ENCODE data around the gene ERN2.

- TF ChIP-seq CTCF (IDR thresholded peaks at IDR 0.05; ENCODE audit: insufficient read depth, low read depth, low read length) (no peak), EZH2 (IDR thresholded peaks at IDR 0.05; ENCODE audit: insufficient read depth, low read length) (no peak)
These were observed 32.2 kb upstream of the ERN2 start for GRCh38 chr16:23745263-23745662.
